Bone marrow (tissue), 2 donors: ENCODE results near the gene ZFYVE28.

Source experiments
- DNase-seq, 2 donors: peaks; one replicate each; lab custom pipeline; 2025; lab: John Stamatoyannopoulos, UW

ZFYVE28 gene

DNA sequence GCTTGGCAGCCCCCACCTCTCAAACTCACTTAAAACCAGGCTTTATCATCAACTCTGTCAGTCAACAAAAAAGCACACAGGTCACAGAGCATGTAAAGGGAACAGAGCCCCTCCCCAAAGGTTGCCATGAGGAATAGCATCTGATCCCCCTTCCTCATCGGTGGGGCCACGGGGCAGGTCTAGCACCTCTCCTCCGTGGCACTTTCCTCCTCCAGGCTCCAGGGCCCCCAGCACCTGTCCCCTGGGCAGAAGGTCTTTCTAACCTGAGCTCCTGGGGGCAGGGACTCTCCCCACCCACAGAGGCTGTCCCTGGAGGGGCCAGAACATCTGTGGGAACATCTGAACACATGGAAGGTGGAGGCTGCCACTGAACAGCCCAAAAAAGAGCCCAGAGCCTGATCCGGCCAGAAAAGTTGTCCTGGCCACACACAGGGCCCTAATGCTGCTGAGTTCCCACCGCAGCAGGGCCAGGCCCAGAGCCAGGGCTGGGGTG, 65.7 kb downstream of the ZFYVE28 start:
- DNase-seq, result no peak

DNA sequence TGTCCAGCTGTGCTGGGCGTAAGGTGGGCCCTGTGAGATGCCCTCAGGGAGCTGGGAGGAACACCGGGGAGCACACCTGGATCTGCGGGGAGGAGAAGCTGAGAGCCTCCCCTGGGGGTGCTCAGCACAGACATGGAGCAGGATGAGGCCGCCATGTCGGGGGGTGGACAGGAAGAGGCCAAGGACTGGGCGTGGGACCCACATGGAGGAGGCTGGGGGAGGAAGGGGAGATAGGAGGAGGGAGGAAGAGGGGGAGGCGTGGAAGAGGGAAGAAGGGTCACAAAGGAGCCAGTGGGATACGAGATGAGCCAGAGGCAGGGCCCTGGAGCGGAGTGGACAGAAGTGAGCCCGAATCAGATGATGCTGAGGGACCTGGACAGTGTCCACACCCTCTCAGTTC, 66.3 kb downstream of the ZFYVE28 start:
- DNase-seq, result no peak

DNA sequence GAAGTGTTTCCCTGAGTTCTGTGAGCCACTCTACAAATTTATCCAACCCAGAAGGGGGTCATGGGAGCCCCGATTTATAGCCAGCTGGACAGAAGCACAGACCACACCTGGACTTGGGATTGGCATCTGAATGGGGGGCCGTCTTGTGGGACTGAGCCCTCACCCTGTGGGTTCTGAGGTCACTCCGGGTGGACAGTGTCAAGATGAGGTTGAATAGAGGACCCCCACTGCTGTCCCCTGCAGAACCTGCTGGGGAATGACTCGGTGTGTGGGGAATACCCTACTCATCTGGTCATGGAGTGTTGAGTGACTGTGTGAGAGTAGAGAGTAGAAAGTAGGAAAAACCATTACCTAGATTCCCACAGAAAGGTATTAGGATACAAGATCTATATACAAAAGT, 67.5 kb downstream of the ZFYVE28 start:
- DNase-seq, result no peak

DNA sequence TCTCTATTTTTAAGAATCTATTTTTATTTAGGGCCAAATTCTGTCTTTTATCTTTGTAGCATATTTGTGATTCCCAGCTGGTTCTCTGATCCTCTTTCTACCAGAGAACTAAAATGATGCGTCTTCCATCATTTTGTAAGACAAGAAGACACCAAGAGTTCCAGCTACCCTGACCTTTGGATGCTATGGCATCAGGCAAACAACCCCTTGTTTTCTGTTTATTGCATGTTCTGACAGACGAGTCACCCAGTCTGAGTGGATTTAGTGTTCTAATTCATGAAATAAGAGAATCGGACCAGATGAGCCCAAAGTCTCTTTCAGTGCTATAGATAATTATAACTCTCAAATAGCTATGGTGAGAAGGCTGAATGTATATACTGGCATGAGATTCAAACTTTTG, 69.7 kb downstream of the ZFYVE28 start:
- DNase-seq, result no peak

DNA sequence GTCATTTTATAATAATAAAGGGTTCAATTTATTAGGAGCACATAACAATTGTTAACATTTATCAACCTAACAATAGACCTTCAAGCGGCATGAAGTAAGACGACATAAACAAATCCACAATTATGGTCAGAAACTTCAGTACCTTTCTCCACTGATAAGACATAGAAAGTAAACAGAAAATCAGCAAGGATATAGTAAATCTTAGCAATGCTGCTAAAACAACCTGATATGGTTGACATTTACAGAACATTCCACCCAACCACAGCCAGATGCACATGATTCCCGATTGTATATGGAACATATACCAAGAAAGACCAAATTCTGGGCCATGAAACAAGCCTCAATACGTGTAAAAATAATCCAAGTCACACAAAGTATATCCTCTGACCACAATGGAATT, 71.3 kb downstream of the ZFYVE28 start:
- DNase-seq, result no peak

DNA sequence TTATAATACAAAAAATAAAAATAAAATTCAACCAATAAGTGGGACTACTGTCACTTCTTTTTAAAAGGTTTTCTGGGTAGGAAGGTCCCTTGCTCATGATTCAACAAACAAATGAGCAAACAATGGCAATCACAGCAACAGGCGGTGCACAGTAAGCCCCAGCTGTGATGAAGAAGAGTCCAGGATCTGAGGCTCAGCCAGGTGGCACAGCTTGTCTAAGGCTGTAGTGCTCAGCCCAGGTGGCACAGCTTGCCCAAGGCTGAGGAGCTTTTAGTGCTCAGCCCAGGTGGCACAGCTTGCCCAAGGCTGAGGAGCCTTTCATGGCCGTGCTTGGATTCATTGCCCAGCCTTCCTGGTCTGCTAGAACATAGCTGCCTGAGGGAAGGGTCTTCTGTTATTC, 75.0 kb downstream of the ZFYVE28 start:
- no peak for DNase-seq

DNA sequence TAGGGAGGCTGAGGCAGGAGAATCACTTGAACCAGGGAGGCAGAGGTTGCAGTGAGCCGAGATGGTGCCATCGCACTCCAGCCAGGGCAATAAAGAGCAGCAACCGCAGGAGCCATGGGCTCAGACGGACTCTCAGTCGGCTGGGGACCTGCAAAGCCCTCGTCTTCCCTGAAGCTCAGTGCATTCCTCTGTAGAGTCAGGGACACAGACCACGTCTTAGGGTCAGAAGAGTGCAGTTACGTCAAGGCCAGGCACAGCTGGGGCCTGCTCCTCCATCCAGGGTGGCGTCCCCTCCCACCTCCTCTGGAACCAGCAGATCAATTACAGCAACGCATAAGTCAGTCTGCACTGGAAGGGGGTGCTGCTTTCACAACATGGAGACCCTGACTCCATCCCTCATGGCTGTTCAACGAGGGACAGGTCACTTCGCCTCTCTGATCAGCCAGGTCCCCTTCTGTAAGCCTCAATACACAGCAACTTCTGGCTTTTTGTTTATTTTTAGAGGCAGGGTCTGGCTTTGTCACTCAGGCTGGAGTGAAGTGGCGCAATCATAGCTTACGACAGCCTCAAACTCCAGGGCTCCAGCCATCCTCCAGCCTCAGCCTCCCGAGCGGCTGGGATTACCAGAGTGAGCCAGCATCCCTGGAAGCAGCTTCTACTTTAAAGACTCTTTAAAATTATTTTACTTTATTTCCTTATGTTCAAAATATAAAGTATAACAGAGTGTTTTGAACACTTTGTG, 76.4 kb downstream of the ZFYVE28 start:
- no peak for DNase-seq

DNA sequence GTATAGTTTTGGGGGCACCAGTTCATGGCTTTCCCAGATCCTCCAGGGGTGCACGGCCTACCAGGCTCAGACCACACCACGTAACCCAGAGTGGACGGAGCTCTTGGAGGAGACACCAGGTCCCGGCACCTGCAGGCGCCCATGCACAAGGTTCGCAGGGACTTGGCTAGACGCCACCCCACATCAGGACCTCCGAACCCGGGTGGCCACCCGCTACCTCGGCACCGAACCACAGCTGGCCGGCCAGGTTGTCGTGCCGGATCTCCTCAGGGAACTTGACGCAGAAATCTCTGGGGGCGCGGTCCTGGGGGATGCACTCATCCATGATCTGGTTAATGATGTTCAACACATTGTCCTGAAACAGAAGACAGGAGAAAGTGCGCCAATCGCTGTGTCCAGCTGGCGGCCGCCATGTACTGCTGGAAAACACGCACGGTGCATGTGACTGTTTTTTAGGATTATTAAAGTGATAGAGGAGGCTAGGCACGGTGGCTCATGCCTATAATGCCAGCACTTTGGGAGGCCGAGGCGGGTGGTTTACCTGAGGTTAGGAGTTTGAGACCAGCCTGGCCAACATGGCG, 77.1 kb downstream of the ZFYVE28 start:
- no peak for DNase-seq

DNA sequence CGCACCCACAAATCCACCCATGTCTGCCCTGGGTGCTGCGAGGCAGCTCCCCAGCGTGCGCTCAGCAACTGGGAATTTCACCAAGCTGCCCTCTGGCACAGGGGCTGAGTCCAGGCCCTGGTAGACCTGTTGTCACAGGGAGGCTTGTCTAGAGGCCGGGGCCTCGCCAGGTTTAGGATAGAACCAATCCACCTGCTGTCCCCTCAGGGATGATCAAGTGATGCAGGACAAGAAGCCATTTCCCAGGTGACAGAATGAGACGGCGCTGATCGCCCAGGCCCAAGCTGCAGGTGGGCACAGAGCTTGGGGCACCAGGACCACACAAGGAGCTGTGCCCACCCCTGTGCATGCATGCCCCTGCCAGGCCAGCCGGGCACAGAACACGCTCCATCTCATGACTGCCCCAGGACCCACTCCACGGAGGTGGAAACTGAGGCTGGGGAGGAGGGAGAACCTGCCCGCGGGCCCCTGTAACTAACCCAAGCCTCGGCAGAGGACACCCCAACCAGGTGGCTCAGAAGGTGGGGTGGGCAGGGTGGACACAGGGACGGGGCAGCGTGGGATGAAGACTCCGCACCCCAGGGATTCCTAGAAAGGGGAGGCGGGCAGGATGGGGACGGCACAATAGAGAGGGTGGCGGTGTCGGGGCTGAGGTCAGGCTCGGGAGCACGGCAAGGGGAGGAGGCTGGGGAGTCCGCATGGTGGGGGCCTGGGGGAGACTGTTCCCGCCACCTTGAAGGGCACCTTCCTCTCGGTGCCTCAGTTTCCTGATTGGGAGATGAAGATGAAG, 78.0 kb downstream of the ZFYVE28 start:
- no peak for DNase-seq

DNA sequence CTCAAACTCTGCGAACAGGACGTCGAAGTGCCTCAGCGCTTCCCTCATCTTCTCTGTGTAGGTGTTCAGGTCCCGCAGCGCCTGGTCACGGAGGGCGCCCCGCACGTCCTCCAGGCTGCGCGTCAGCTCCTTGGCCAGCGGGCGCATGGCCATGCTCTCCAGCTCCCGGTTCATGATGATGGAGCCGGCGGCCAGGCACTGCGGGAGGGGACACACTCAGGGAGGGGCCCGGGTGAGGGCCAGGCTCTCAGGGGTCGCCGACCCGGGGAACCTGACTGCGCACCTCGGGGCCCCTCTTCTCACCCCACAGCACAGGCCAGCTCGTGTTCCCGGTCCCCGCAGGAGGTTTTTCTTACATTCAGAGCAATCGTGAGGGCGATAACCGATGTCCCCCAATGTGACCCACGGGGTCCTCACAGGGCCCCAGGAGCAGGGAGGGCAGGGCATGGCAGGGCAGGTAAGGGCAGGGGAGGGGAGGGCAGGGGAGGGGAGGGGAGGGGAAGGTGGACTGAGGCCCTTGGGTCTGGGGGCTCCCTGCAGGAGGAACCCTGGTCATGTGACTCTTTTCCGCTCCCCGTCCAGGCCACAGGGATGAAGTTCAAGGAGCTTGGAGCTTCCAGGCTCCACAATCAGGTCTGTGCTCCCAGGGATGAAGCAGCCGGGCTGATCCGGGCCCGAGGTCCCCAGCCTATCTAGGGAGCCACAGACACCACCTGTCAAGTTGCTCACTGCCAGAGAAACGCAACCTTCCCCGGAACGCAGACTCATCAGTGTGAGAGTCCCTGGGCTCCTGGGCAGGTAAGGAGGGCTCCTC, 78.8 kb downstream of the ZFYVE28 start:
- no peak for DNase-seq

DNA sequence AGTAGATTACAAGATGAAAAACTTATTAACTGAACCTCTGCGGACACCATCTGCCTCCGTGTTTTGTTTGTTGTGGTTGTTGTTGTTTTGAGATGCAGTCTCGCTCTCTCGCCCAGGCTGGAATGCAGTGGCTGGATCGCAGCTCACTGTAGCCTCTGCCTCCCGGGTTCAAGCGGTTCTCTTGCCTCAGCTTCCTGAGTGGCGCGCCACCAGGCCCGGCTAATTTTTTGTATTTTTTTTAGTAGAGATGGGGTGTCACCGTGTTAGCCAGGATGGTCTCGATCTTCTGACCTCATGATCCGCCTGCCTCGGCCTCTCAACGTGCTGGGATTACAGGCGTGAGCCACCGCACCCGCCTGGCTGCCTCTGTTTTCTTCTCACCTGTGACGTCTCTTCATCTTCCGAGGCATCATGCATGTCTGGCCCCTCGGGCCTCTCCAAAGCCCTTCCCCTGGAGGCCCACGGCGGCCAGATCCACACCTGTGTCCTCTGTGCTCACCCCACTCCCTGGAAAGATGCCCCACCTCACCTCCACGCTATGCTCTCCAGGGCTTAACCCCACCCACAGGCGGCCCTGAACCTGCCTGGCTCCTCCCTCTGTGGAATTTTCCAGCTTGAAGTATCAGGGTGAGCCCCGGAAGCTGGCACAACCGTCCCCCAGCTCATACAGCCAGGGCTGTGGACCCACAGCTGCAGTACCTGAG, 79.5 kb downstream of the ZFYVE28 start:
- no peak for DNase-seq

DNA sequence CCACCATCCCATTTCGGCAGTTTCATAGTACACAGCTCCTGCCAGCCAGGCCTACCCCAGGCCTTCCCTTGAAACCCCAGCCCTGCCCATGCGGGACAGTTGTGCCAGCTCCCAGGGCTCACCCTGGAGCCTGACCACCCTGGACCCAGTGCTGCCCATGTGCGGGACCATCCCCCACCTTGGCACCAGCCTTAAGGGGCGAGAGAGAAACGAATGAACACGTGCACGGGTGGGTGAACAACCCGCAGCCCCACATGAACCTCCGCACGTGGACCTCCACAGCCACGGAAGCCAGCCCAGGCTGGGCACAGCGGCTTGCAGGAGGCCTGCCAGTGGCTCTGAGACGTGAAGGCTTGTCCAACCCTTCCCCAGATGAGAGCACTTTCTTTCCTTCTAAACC, 80.5 kb downstream of the ZFYVE28 start:
- no peak for DNase-seq

DNA sequence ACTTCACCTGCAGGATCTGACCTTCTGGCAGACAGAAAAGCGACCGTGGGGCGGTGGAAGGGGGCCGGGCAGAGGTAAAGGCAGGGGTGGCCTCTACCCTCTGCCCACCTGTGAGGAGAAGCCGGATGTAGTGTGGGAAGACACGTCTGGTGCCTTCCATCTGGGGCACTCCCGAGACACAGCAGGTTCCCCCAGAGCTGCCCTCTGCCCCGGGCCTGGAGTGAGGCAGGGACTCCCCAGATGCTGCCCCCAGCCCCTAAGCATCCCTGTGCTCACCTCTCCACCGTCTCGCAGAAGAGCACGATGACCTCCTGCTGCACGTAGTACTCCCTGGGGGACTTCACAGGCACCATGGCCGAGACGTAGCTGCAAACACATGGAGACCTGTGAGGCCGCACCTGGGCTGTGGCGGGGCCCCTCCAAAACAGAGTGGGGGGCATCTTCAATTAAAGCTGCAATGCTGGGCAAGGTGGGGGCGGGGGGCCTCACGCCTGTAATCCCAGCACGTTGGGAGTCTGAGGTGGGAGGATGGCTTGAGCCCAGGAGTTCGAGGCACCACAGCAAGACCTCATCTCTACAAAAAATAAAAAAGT, 81.2 kb downstream of the ZFYVE28 start:
- DNase-seq, result no peak

DNA sequence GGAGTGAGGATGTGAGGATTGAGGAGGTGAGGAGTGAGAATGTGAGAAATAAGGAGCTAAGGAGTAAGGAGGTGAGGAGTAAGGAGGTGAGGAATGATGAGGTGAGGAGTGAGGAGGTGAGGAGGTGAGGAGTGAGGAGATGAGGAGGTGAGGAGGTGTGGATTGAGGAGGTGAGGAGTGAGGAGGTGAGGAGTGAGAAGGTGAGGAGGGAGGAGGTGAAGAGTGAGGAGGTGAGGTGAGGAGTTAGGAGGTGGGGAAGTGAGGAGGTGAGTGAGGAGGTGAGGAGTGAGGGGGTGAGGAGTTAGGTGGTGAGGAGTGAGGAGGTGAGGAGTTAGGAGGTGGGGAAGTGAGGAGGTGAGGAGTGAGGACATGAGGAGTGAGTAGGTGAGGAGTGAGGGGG, 81.8 kb downstream of the ZFYVE28 start:
- no peak for DNase-seq

DNA sequence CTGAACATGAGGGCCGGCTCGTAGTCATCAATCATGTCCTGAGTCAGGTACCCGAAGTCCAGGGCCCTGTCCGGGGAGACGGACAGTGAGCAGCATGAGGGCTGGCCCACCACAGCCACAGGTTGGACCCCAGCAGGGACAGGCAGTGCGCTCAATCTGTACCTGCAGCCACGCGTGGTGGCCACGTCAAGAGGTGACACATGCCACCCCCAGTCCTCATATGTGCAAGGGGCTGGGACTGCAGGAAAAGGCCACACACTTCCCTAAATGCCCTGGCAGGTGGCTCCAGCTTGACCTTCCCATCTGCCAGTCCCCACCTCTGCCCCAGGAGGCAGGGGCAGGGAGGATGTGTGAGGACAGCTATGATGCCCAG, 82.7 kb downstream of the ZFYVE28 start:
- DNase-seq, result no peak

DNA sequence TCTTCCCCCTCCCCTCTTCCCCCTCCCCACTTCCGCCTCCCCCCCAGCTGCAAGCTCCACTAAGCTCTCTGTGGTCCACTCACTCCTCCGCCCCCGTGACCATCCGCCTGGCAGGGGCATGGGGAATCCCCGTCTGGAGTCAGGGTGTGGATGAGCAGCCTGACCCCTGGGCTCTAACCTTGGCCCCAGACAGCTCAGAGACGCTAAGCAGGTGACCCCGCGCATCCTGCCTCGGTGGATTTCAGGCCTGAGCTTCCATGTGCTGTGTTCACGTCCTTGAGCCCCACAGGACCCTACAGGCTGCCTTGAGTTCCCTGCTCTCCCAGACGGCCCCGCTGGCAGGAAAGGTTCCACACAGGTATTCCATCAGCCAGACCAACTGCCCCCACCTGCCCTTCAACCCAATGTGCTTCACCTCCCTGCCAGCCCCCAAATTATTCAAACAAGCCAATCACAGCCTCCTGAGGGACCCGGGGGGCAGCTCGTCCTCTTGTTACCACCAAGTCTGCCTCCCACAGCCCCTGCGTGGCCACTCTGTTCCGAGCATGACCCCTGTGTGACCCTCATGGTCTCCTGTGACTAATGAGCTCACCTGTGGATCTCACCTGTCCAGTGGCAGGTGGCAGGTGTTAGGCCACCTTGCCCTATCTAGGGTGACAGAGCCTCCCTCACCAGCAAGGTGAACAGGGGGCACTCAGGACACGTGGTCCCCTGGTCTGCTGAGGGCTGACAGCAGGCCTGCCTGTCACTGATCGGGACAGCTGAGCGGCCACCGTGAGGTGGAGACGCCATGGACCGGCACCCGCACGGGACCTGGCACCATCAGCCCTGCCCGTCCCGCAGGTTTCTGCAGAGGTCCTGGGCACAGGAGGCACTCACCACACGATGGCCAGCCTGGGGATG, 83.4 kb downstream of the ZFYVE28 start:
- no peak for DNase-seq

DNA sequence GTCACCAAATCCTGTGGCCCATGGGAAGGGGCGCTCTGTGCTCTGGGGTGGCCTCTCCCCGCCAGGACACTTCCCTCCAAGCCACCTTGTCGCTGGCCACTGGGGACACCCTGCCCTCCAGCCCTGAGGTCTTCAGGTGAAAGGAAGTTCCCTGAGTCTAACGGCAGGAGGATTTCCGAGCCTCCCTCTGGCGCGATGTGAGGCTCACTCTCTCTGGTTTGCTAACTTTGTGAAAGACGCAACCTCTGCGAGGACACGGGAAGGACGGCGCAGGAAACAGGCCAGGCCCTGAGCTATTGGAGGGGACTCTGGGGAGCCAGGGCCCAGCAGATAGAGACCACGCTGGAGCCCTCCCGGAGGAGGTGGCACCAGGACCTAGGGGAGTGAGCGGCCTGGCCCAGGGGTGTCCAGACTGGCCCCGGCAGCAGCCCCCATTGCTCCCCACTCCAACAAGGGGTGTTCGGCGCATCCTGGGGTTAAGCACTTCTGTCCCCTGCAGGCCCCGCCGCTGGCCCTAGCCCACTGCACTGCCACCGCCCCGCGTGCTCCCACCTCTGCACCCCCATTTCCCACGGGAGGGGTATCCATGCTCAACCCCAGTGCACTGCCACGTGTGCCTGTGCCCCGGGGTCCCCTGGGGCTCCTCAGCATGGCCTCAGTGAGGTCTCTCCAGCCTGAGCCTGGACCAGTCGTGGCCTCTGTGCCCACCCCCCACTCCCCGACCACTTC, 84.4 kb downstream of the ZFYVE28 start:
- no peak for DNase-seq

DNA sequence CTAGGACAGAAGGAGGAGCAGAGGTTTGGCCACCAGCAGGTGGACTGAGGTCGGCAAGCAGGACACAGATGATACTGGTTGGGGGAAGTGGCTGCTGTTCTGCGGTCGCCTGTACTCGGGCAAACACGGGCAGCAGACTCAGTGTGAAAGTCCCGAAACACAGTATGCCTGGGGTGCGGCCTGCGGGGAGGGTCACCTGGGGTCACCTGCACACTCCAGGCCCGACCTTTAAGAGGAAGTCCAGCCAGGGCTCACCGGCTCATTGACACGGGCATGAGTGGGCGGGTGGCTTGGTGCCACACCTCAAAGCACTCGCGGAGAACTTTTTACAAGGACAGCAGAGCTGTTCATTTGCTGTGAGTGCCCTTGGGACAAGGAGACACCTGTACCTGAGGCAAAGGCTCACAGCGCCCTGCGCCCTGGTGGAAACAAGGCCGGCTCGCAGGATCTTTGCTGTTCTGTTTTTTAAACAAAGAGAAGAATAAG, 85.0 kb downstream of the ZFYVE28 start:
- DNase-seq, result no peak

DNA sequence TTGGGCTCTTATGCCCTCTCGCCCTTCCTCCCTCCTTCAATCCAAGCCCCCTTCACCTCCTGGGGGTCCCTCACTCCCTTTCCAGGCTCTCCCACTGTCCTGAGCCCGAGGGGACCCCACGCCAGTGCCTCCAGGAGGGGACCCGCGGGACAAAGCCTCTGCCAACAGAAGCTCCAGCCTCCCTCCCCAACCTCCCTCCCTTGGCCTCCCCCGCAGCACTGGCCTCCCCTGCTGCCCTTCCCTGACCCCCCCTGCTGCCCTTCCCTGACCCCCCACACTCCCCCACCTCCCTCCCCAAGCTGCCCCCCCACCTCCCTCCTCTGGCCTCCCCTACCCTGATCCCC, 85.5 kb downstream of the ZFYVE28 start:
- no peak for DNase-seq
